NCI-H748 treated with DMSO at 0.1 percent for 48 hours (cell line): ENCODE data around the gene ATP6V0E2.

Experiments
- DNase-seq: peaks from one replicate; lab custom pipeline; 2025; lab: John Stamatoyannopoulos, UW

ATP6V0E2 gene

GRCh38 chr7:149838992-149839408 lies 34.8 kb upstream of the ATP6V0E2 start:
- no peak for DNase-seq

- DNase-seq, result no peak
Measured at GRCh38 chr7:149839933-149840332, 33.8 kb upstream of the ATP6V0E2 start.

GRCh38 chr7:149843566-149843965 lies 30.2 kb upstream of the ATP6V0E2 start:
- no peak for DNase-seq

GRCh38 chr7:149844445-149844844 lies 29.3 kb upstream of the ATP6V0E2 start:
- DNase-seq, result no peak

- DNase-seq, result no peak
Measured at GRCh38 chr7:149845257-149845980, 28.4 kb upstream of the ATP6V0E2 start.

GRCh38 chr7:149846021-149846420 lies 27.7 kb upstream of the ATP6V0E2 start:
- DNase-seq, result no peak

GRCh38 chr7:149846436-149847046 lies 27.2 kb upstream of the ATP6V0E2 start:
- DNase-seq, result no peak

GRCh38 chr7:149849174-149849573 lies 24.6 kb upstream of the ATP6V0E2 start:
- DNase-seq, result no peak

- no peak for DNase-seq
Measured at GRCh38 chr7:149850007-149850594, 23.7 kb upstream of the ATP6V0E2 start.

- DNase-seq, result no peak
Measured at GRCh38 chr7:149850716-149851115, 23.1 kb upstream of the ATP6V0E2 start.

GRCh38 chr7:149851449-149851848 lies 22.3 kb upstream of the ATP6V0E2 start:
- DNase-seq, result no peak

GRCh38 chr7:149853157-149853556 lies 20.6 kb upstream of the ATP6V0E2 start:
- no peak for DNase-seq

GRCh38 chr7:149854611-149855360 lies 19.0 kb upstream of the ATP6V0E2 start:
- DNase-seq, result peak; percentile 35

- no peak for DNase-seq
Measured at GRCh38 chr7:149855361-149856305, 18.1 kb upstream of the ATP6V0E2 start.

GRCh38 chr7:149856583-149856982 lies 17.2 kb upstream of the ATP6V0E2 start:
- no peak for DNase-seq

GRCh38 chr7:149859369-149859768 lies 14.4 kb upstream of the ATP6V0E2 start:
- DNase-seq, result no peak

- DNase-seq, result no peak
Measured at GRCh38 chr7:149859876-149860275, 13.9 kb upstream of the ATP6V0E2 start.

GRCh38 chr7:149860821-149861727 lies 12.7 kb upstream of the ATP6V0E2 start:
- DNase-seq, result no peak

GRCh38 chr7:149861728-149862045 lies 12.1 kb upstream of the ATP6V0E2 start:
- no peak for DNase-seq

- no peak for DNase-seq
Measured at GRCh38 chr7:149862156-149862555, 11.6 kb upstream of the ATP6V0E2 start.

- no peak for DNase-seq
Measured at GRCh38 chr7:149863500-149863899, 10.3 kb upstream of the ATP6V0E2 start.
